ENCODE data around the gene FBXO9.

Gene FBXO9

DNA sequence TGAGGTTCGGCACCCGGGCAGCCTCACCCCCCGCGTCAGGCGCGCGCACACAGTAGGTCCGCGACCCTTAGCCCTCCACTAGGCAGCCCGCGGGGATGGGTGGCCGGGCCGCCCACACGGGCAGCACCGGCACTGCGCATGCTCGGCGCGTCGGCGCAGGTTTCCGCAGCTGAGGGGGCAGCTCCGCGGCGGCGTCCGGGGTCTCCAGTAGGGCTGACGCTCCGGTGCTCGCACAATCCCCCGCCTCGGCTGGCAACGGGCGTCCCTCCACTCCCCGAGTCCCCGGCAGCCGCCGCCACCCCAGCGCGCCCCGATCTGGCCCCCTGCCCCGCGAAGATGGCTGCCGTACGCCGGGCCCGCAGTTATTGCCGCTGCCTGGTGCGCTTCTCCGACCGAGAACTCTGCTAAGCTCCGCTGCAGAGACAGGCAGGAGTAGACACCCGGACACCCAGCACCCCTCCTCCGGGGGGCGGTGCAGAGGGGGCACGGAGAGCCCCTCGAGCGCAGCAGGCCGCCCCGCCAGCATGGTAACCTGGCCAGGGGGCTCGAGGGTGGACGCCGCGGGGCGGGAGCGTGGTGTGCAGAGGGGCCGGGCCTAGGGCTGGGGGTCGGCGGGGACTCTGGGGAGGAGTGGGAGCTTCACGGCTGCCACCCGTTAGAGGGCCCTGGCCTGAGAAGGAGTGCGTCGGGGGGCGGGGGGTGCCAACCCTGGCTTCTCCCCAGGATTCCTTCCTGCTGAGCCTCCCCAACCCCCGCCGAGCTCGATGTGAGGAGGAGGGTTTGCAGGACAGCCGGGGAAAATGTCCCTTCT, at the start of gene FBXO9:
Gene FBXO9, plus strand, starts transcription at position 139 of the 811 bp plus-strand sequence. Its CDS starts 386 bp downstream, at position 525.
- TF ChIP-seq ZFX (IDR thresholded peaks at IDR 0.05; ENCODE audit: borderline replicate concordance) (no peak), CTCF (IDR thresholded peaks at IDR 0.05) (no peak)
- peak within 1 kb of the TSS; percentile 89 for H3K27ac ChIP-seq

GRCh38 chr6:53015486-53015885, 49.7 kb upstream of the FBXO9 start:
- no peak for TF ChIP-seq CTCF (IDR thresholded peaks at IDR 0.05)
- TF ChIP-seq ZFX (IDR thresholded peaks at IDR 0.05; ENCODE audit: borderline replicate concordance), result no peak
- H3K27ac ChIP-seq, result no peak overlapping the region

GRCh38 chr6:53018446-53018845, 46.8 kb upstream of the FBXO9 start:
- TF ChIP-seq ZFX (IDR thresholded peaks at IDR 0.05; ENCODE audit: borderline replicate concordance), result no peak
- TF ChIP-seq CTCF (IDR thresholded peaks at IDR 0.05), result no peak
- no peak overlapping the region for H3K27ac ChIP-seq

DNA sequence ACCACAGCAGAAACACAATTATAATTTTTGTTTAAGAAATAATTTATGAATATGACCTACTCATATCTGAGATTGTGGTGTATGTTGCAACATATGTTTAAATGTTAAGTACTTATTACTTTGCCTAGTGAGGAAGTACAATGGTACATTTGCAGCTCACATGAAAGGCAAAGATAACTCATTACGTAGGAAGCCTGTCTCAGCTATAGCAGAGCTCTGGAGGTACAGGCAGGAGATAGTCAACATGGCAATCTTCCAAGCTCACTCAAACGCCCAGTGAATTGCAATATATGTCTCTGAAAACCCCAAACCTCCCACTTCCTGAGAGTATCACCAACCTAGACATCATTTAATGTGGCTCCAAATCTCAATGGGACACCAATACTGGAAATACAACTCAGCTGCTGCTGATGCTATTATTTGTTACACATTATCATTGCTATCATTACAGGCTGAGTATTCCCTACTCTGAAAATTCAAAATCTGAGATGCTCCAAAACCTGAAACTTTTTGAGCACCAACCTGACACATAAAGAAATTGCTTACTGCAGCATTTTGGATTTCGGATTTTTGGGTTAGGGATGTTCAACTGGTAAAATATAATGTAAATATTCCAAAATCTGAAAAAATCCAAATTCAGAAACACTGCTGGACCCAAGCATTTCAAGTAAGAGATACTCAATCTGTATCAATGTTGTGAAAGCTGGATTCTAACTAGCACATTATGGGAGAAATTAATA, 45.0 kb upstream of the FBXO9 start:
- H3K27ac ChIP-seq, result no peak overlapping the region
- TF ChIP-seq ZFX (IDR thresholded peaks at IDR 0.05; ENCODE audit: borderline replicate concordance), result no peak

GRCh38 chr6:53023323-53023722, 41.9 kb upstream of the FBXO9 start:
- no peak overlapping the region for H3K27ac ChIP-seq
- TF ChIP-seq ZFX (IDR thresholded peaks at IDR 0.05; ENCODE audit: borderline replicate concordance), result no peak
- TF ChIP-seq CTCF (IDR thresholded peaks at IDR 0.05), result no peak

DNA sequence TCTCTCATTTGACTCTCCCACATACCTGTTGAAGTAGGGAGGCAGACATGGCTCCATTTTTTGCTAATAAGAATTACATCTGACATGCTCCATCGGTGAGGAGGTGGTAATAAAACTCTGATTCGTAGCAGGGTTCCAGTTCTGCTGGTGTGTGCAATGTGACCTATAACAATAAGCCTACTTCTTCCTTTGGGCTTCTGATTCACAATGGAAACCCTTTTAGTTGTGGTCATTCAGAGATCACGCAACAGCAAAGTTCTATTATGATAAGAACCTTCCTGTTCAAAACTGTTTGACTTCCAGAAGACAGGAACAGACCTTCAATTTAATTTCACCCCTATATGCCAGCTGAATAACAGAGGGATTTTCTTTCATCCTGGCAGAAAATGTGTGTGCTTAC, 38.7 kb upstream of the FBXO9 start:
- no peak for TF ChIP-seq ZFX (IDR thresholded peaks at IDR 0.05; ENCODE audit: borderline replicate concordance)
- TF ChIP-seq CTCF (IDR thresholded peaks at IDR 0.05), result no peak
- no peak overlapping the region for H3K27ac ChIP-seq

GRCh38 chr6:53027131-53027718, 38.0 kb upstream of the FBXO9 start:
- no peak for TF ChIP-seq ZFX (IDR thresholded peaks at IDR 0.05; ENCODE audit: borderline replicate concordance)
- TF ChIP-seq CTCF (IDR thresholded peaks at IDR 0.05), result no peak
- no peak overlapping the region for H3K27ac ChIP-seq

Measured in 22Rv1 (cell line).